Neural cell (in vitro differentiated cells): Measurements from ENCODE around the gene MRPS15.

Experiments
- CTCF ChIP-seq: fragments of 450-650 bp; IDR thresholded peaks from 2 replicates; pipeline ENCODE4 v1.5.1; 2014; ENCODE audit warnings: antibody characterized with exemption, mild to moderate bottlenecking, moderate library complexity; ENCODE audit not compliant: poor library complexity, severe bottlenecking
- EP300 ChIP-seq: fragments of 450-650 bp; conservative IDR thresholded peaks from 2 replicates; pipeline ENCODE4 v1.6.1; 2014; ENCODE audit warnings: antibody characterized with exemption, mild to moderate bottlenecking, moderate library complexity; ENCODE audit not compliant: poor library complexity, severe bottlenecking
- EZH2 ChIP-seq: fragments of 200-600, 300-800 bp; shearing (Covaris generic), sonication (generic); IDR thresholded peaks from 2 replicates; pipeline ENCODE4 v1.6.1; 2014; ENCODE audit warnings: antibody characterized with exemption, low read length, borderline replicate concordance, mild to moderate bottlenecking; ENCODE audit not compliant: insufficient read depth, poor library complexity, severe bottlenecking
- MXI1 ChIP-seq: fragments of 450-650 bp; conservative IDR thresholded peaks from 2 replicates; pipeline ENCODE4 v1.6.1; 2014; ENCODE audit warnings: antibody characterized with exemption, mild to moderate bottlenecking; ENCODE audit not compliant: poor library complexity, severe bottlenecking
- POLR2AphosphoS5 ChIP-seq: IDR thresholded peaks from 2 replicates; pipeline ENCODE4 v1.6.1; 2012
- RAD21 ChIP-seq: fragments of 450-650 bp; conservative IDR thresholded peaks from 2 replicates; pipeline ENCODE4 v1.6.1; 2014; ENCODE audit warnings: antibody characterized with exemption, mild to moderate bottlenecking, moderate library complexity
- REST ChIP-seq: IDR thresholded peaks from 2 replicates; pipeline ENCODE4 v1.6.1; 2012; ENCODE audit warnings: borderline replicate concordance
- SMC3 ChIP-seq: fragments of 450-650 bp; conservative IDR thresholded peaks from 2 replicates; pipeline ENCODE4 v1.6.1; 2014; ENCODE audit warnings: antibody characterized with exemption, mild to moderate bottlenecking, moderate library complexity; ENCODE audit not compliant: poor library complexity
- TAF1 ChIP-seq: IDR thresholded peaks from 2 replicates; pipeline ENCODE4 v1.6.1; 2012; ENCODE audit warnings: low read depth

GRCh38 chr1:36457691-36458090 lies 6.5 kb downstream of the MRPS15 start:
- no peak for TF ChIP-seq EZH2
- no peak for TF ChIP-seq EP300
- TF ChIP-seq TAF1 = no peak
- TF ChIP-seq RAD21 = no peak
- TF ChIP-seq CTCF = no peak
- TF ChIP-seq POLR2AphosphoS5 = no peak
- no peak for TF ChIP-seq REST
- no peak for TF ChIP-seq MXI1
- no peak for TF ChIP-seq SMC3
